Measurements from ENCODE around the gene CD9. TPM values are rescaled to one million over a fixed set of nuclear protein-coding genes. Genes with fewer than 3 reads are reported as not detected.
"Not testable (repeated sequence)": the region's sequence is repeated elsewhere in the genome, so short reads cannot be mapped to it uniquely, and the experiment has no call there.

The CD9 gene
- total RNA-seq, 1 donor from 2014 or later = 35.6 TPM

GRCh38 chr12:6185961-6186827 is 14.0 kb upstream of the CD9 start:
- Mint-ChIP-seq H3K27ac (no peak overlapping the region), H3K4me1 (no peaks in the 10 kb centered on the region), H3K27me3 (peaks cover 28% of the 10 kb centered on the region), H3K9me3 (no peaks in the 10 kb centered on the region), H3K36me3 (ENCODE audit: low read depth) (no peaks in the 10 kb centered on the region), H3K4me3 (no peak overlapping the region)
- intact Hi-C loops (cut with micrococcal nuclease) = no loop called here
- no peak for DNase-seq

- DNase-seq = no peak
- Mint-ChIP-seq H3K4me3 (no peak overlapping the region), H3K27ac (no peak overlapping the region), H3K36me3 (ENCODE audit: low read depth) (no peaks in the 10 kb centered on the region), H3K4me1 (no peaks in the 10 kb centered on the region), H3K9me3 (no peaks in the 10 kb centered on the region), H3K27me3 (peaks cover 35% of the 10 kb centered on the region)
- intact Hi-C loops (cut with micrococcal nuclease) = no loop called here
Observed at GRCh38 chr12:6187948-6188793, 12.0 kb upstream of the CD9 start.

- DNase-seq = no peak
- H3K27me3 Mint-ChIP-seq = peaks cover 41% of the 10 kb centered on the region
- no peak overlapping the region for H3K27ac Mint-ChIP-seq
- H3K4me1 Mint-ChIP-seq = no peaks in the 10 kb centered on the region
- H3K4me3 Mint-ChIP-seq = no peak overlapping the region
- intact Hi-C loops (cut with micrococcal nuclease) = no loop called here
- H3K9me3 Mint-ChIP-seq = no peaks in the 10 kb centered on the region
- no peaks in the 10 kb centered on the region for H3K36me3 Mint-ChIP-seq (ENCODE audit: low read depth)
Observed at GRCh38 chr12:6189028-6189427, 11.2 kb upstream of the CD9 start.

GRCh38 chr12:6189952-6190598 is 10.1 kb upstream of the CD9 start:
- H3K27me3 Mint-ChIP-seq = peaks cover 42% of the 10 kb centered on the region
- H3K9me3 Mint-ChIP-seq; H3K36me3 Mint-ChIP-seq (ENCODE audit: low read depth); DNase-seq; H3K4me3 Mint-ChIP-seq; H3K27ac Mint-ChIP-seq; intact Hi-C loops (cut with micrococcal nuclease); H3K4me1 Mint-ChIP-seq: not testable (repeated sequence)

GRCh38 chr12:6190767-6191530 is 9.3 kb upstream of the CD9 start:
- intact Hi-C loops (cut with micrococcal nuclease); DNase-seq; H3K36me3 Mint-ChIP-seq (ENCODE audit: low read depth); H3K9me3 Mint-ChIP-seq; H3K27ac Mint-ChIP-seq; H3K4me1 Mint-ChIP-seq; H3K4me3 Mint-ChIP-seq: not testable (repeated sequence)
- peaks cover 44% of the 10 kb centered on the region for H3K27me3 Mint-ChIP-seq

GRCh38 chr12:6192604-6193380 is 7.4 kb upstream of the CD9 start:
- intact Hi-C loops (cut with micrococcal nuclease) = no loop called here

GRCh38 chr12:6193853-6194815 is 6.1 kb upstream of the CD9 start:
- Mint-ChIP-seq H3K9me3 (no peaks in the 10 kb centered on the region), H3K27ac (no peak overlapping the region), H3K36me3 (ENCODE audit: low read depth) (no peaks in the 10 kb centered on the region), H3K27me3 (peaks cover 34% of the 10 kb centered on the region), H3K4me3 (no peak overlapping the region), H3K4me1 (peaks cover 15% of the 10 kb centered on the region)
- intact Hi-C loops (cut with micrococcal nuclease) = loop anchor here (2.0 kb wide), 1 partner anchor 25 kb away; no protein-coding TSS in a partner anchor
- DNase-seq = no peak

More at GRCh38 chr12:6192604-6193380, 7.4 kb upstream of the CD9 start:
- Mint-ChIP-seq H3K9me3 (no peaks in the 10 kb centered on the region), H3K27me3 (peaks cover 34% of the 10 kb centered on the region), H3K4me3 (no peak overlapping the region), H3K36me3 (ENCODE audit: low read depth) (no peaks in the 10 kb centered on the region), H3K4me1 (peaks cover 10% of the 10 kb centered on the region), H3K27ac (no peak overlapping the region)
- no peak for DNase-seq

- no peaks in the 10 kb centered on the region for H3K9me3 Mint-ChIP-seq
- H3K36me3 Mint-ChIP-seq (ENCODE audit: low read depth) = no peaks in the 10 kb centered on the region
- H3K27ac Mint-ChIP-seq = peak overlapping the region; percentile 19
- intact Hi-C loops (cut with micrococcal nuclease) = loop anchor here (1.0 to 5.0 kb wide), 5 partner anchors 21 to 134 kb away; no protein-coding TSS in a partner anchor
- peaks cover 19% of the 10 kb centered on the region for H3K4me1 Mint-ChIP-seq
- peaks cover 34% of the 10 kb centered on the region for H3K27me3 Mint-ChIP-seq
- DNase-seq = peak; percentile 93
- no peak overlapping the region for H3K4me3 Mint-ChIP-seq
Observed at GRCh38 chr12:6195665-6196535, 4.3 kb upstream of the CD9 start.

- intact Hi-C loops (cut with micrococcal nuclease) = loop anchor here (2.0 to 5.0 kb wide), 2 partner anchors 33 to 136 kb away; no protein-coding TSS in a partner anchor
Observed at GRCh38 chr12:6198051-6198450, 2.1 kb upstream of the CD9 start.

GRCh38 chr12:6198556-6198955 is 1.6 kb upstream of the CD9 start:
- H3K4me3 Mint-ChIP-seq = peak overlapping the region; percentile 62
- H3K27me3 Mint-ChIP-seq = peaks cover 43% of the 10 kb centered on the region
- H3K4me1 Mint-ChIP-seq = peaks cover 21% of the 10 kb centered on the region
- H3K27ac Mint-ChIP-seq = no peak overlapping the region
- no peaks in the 10 kb centered on the region for H3K36me3 Mint-ChIP-seq (ENCODE audit: low read depth)
- H3K9me3 Mint-ChIP-seq = no peaks in the 10 kb centered on the region
- no peak for DNase-seq
- intact Hi-C loops (cut with micrococcal nuclease) = loop anchor here (2.0 to 5.0 kb wide), 2 partner anchors 32 to 136 kb away; no protein-coding TSS in a partner anchor

More at GRCh38 chr12:6198051-6198450, 2.1 kb upstream of the CD9 start:
- peaks cover 21% of the 10 kb centered on the region for H3K4me1 Mint-ChIP-seq
- H3K36me3 Mint-ChIP-seq (ENCODE audit: low read depth) = no peaks in the 10 kb centered on the region
- H3K27me3 Mint-ChIP-seq = peaks cover 45% of the 10 kb centered on the region
- no peaks in the 10 kb centered on the region for H3K9me3 Mint-ChIP-seq
- no peak overlapping the region for H3K27ac Mint-ChIP-seq
- H3K4me3 Mint-ChIP-seq = no peak overlapping the region
- no peak for DNase-seq

GRCh38 chr12:6198985-6199530 is 1.1 kb upstream of the CD9 start:
- H3K36me3 Mint-ChIP-seq (ENCODE audit: low read depth) = no peaks in the 10 kb centered on the region
- peak overlapping the region; percentile 62 for H3K4me3 Mint-ChIP-seq
- H3K27ac Mint-ChIP-seq = peak overlapping the region; percentile 61
- peaks cover 21% of the 10 kb centered on the region for H3K4me1 Mint-ChIP-seq
- intact Hi-C loops (cut with micrococcal nuclease) = loop anchor here (2.0 to 5.0 kb wide), 2 partner anchors 32 to 137 kb away; no protein-coding TSS in a partner anchor
- no peak for DNase-seq
- H3K9me3 Mint-ChIP-seq = no peaks in the 10 kb centered on the region
- H3K27me3 Mint-ChIP-seq = peaks cover 41% of the 10 kb centered on the region

Measured in activated CD4-positive, alpha-beta T cell treated with anti-CD3 and anti-CD28 coated beads, Interleukin-2, amount 10 ng/mL, durations not matched to agents 24 days and 14 days (primary cell).